GM06990 (cell line): ENCODE results near the gene GRAP2.
"Not testable (repeated sequence)": the region's sequence is repeated elsewhere in the genome, so short reads cannot be mapped to it uniquely, and the experiment has no call there.

ENCODE experiments used
- DNase-seq: peaks from one replicate; pipeline ENCODE4 v3.0.0-alpha.2; 2011; ENCODE audit not compliant: insufficient read length; ENCODE audit errors: extremely low read depth
- H3K27me3 ChIP-seq: replicated peaks from 2 replicates; pipeline ENCODE4 v1.6.0; 2011; ENCODE audit warnings: low read length; ENCODE audit not compliant: control insufficient read depth, insufficient read depth
- H3K36me3 ChIP-seq: 2 replicates; pipeline ENCODE4 v1.5.1; 2011; ENCODE audit warnings: low read length; ENCODE audit not compliant: control insufficient read depth, insufficient read depth
- H3K4me3 ChIP-seq: replicated peaks from 2 replicates; pipeline ENCODE4 v1.5.1; 2011; ENCODE audit warnings: low read depth, mild to moderate bottlenecking, control low read depth, low read length
- CTCF ChIP-seq: IDR thresholded peaks from 2 replicates; pipeline ENCODE4 v1.5.1; 2011; ENCODE audit warnings: low read length, control low read depth, mild to moderate bottlenecking, inconsistent platforms; ENCODE audit not compliant: insufficient read depth, poor library complexity, severe bottlenecking

Gene GRAP2

GRCh38 chr22:39877079-39877845 lies 23.6 kb upstream of the GRAP2 start:
- TF ChIP-seq CTCF, result no peak
- H3K4me3 ChIP-seq, result no peak overlapping the region
- no peaks in the 10 kb centered on the region for H3K36me3 ChIP-seq
- no peak for DNase-seq
- H3K27me3 ChIP-seq, result no peaks in the 10 kb centered on the region

GRCh38 chr22:39880722-39881121 lies 20.2 kb upstream of the GRAP2 start:
- H3K27me3 ChIP-seq, result no peaks in the 10 kb centered on the region
- no peak overlapping the region for H3K4me3 ChIP-seq
- no peak for DNase-seq
- TF ChIP-seq CTCF, result no peak
- no peaks in the 10 kb centered on the region for H3K36me3 ChIP-seq

- Histone ChIP-seq H3K36me3 (no peaks in the 10 kb centered on the region), H3K4me3 (no peak overlapping the region), H3K27me3 (no peaks in the 10 kb centered on the region)
- no peak for TF ChIP-seq CTCF
- no peak for DNase-seq
Observed at GRCh38 chr22:39883057-39883456, 17.8 kb upstream of the GRAP2 start.

GRCh38 chr22:39889924-39890323 lies 11.0 kb upstream of the GRAP2 start:
- DNase-seq, H3K36me3 ChIP-seq, H3K27me3 ChIP-seq: not testable (repeated sequence)

GRCh38 chr22:39893526-39893925 lies 7.4 kb upstream of the GRAP2 start, which contains the start of gene ENTHD1:
TSS of gene ENTHD1 (minus strand) at chr22:39893760. CDS start at chr22:39887748, 6,012 bp downstream.
- H3K27me3 ChIP-seq, result no peaks in the 10 kb centered on the region
- H3K36me3 ChIP-seq, result no peaks in the 10 kb centered on the region
- no peak for TF ChIP-seq CTCF
- H3K4me3 ChIP-seq, result no peak within 1 kb of the TSS
- no peak for DNase-seq

More at GRCh38 chr22:39889924-39890323, 11.0 kb upstream of the GRAP2 start:
- not testable (repeated sequence) for H3K4me3 ChIP-seq

GRCh38 chr22:39894554-39895092 lies 6.3 kb upstream of the GRAP2 start:
- no peak for DNase-seq
- Histone ChIP-seq H3K36me3 (no peaks in the 10 kb centered on the region), H3K4me3 (no peak overlapping the region), H3K27me3 (no peaks in the 10 kb centered on the region)
- no peak for TF ChIP-seq CTCF
